ENCODE data around the gene NPL.

Gene NPL

DNA sequence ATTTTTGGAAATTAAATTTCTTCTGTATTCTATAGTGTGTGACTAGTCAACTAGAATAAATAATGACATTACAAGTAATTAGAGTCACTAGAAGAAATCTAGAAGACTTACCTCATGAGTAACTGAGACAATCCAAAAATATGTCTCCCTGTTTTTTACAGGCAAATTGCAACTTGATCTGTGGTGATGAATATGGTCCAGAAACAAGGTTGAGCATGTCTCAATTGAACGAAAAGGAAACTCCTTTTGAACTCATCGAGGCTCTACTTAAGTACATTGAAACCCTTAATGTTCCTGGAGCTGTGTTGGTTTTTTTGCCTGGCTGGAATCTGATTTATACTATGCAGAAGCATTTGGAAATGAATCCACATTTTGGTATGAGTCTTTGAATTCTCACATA lies 86.3 kb downstream of the NPL start:
- FAIRE-seq: no peak

DNA sequence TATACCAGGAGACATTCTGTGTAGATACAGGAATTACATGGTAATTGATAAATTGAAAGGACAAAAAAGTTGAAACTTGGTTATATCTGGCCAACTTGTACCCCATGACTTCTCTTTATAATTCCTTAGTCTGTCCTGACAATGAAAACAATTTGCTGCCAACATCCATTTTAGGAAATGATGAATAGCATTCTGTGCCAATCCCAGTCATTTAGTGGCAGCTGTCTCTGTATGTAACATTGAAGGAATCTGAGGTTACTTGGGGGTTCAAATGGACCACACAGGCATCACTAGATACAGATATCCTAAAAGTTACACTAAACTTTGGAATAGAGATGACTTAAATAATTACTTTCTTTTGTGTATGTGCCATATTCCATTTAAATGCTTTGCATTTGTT lies 87.8 kb downstream of the NPL start:
- FAIRE-seq: no peak

DNA sequence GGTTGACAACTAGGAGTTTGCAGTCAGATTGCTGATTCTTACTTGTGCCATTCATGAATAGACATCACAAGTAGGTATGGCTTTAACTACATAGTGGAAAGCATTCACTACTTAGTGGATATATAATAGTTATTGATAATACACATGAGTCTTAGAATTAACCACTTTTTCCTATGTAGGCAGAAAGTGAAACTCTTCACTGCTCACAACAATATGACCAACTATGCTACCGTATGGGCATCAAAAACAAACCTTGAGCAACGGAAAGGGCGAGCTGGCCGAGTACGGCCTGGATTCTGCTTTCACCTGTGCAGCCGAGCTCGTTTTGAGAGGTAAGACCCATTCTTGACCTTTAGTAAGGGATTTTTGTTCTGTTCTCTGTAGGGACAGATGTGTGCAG lies 88.3 kb downstream of the NPL start:
- FAIRE-seq: no peak

Data from TTC549 (cell line).